Islet of Langerhans (tissue), 1 donor: Measurements from ENCODE around the gene TANC1.

ENCODE experiments used
- FAIRE-seq: peaks from one replicate; lab custom pipeline; 2011; peaks lifted over from hg19 to GRCh38; lab: Jason Lieb, UNC

TANC1 gene

GRCh38 chr2:159160954-159161353, 192.5 kb downstream of the TANC1 start:
- no peak for FAIRE-seq

DNA sequence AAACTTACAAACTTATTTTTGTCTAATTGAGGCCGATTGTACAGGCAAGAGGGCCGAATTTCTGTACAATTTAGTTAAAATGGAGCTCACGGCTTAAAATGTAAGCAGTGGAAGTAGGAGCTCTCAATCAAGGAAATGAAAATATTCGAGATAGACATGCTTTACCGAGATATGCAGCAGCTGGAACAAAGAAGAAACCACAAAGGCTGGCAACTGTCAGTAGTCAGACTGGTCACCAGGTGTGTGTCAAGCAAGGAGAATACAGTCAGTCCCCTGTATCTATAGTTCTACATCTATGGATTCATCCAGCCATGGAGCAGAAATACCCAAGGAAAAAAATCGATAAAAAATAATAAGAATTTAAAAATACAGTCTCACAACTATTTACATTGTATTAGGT, 195.5 kb downstream of the TANC1 start:
- FAIRE-seq: no peak

DNA sequence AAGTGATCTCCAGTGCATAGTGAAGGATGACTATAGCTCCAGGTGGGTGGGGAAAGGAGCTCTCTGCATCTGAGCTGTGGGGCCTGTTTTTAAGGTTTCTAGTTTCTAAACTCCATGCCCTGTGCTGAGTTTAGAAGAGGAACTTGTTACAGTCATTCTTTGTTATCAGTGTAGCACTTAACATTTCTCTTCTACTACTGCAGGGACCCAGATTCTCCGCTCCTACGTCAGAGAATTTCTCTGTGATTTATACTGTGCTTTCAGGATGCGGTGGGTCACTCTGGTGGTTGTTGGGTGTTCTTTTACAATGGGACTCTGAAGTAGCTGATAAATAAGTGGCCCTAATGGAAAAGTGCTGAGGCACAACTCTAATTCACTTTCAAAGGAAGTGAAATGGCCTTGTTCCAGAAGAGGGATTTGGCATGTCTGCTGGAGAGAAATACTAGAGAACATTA, 196.0 kb downstream of the TANC1 start:
- FAIRE-seq: no peak

DNA sequence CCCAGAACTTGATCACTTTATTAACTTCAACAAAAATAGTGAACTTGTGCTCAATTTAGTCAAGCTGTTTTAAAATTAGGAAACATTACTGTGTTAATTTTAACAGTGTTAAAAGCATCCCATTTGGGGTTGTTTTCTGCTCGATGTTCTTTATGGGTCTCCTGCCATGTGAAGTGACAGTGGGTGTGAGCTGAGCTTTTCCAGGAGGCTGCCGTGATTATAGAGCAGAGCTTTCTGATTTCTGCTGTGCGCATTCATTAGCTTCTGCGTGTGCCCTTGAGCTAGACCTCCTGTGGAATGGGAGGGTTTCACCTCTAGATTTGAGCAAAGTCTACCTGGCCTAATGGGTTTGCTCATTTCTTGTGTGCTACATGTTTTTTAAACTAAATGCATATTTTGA, 196.6 kb downstream of the TANC1 start:
- FAIRE-seq: no peak

DNA sequence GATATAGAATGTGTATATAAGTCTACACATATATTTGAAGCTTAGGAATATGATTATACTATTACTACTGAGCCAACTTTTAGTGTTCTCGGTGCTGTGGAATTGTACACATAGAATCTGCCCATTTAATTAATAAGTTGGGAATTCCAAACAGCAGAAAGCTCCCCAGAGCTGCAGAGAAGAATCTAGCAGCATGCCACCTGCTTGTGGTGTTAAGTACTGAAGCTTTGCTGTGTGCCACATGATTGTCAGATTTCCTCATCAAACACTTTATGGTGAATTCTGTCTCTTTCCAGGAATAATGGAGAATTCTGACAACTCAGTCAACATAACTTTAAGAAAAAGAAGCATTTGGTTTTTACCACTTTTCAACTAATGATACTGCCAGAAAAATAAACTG, 200.3 kb downstream of the TANC1 start:
- FAIRE-seq: no peak

DNA sequence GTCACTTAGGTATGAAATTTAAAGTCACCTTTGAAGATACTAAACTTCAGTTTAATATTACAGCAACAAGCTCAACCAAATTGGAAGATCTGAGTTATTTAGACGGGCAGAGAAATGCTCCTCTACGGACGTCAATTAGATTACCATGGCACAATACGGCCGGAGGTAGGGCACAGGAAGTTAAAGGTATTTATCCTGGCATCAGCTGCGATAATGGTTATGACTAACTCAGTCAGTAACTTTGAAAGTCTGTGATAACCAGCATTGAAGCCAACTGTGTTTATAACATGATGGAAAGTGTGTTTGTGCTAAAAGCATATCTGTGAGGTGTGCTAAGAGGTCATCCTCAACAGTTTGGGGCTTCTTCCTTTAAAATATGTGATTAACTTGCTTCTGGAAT, 200.7 kb downstream of the TANC1 start:
- no peak for FAIRE-seq

DNA sequence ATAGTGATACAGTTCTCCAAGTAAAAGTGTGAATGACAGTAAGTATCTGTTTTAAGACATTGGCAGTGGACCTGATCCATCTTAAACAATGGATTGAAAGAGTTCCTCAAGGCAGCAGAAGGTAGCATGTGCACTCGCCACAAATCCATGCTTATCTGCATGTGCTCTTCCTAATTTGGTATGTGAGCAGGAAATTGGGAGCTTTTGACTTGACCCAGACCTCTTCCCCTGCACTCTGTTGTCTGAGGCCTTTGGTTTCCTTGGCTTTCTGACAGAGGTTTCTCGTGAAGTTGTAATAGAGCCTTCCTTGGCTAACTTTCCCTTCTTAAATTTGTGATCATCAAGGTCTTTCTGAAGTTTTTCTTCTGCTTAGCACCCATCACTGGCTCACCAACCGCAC, 204.0 kb downstream of the TANC1 start:
- FAIRE-seq: no peak

DNA sequence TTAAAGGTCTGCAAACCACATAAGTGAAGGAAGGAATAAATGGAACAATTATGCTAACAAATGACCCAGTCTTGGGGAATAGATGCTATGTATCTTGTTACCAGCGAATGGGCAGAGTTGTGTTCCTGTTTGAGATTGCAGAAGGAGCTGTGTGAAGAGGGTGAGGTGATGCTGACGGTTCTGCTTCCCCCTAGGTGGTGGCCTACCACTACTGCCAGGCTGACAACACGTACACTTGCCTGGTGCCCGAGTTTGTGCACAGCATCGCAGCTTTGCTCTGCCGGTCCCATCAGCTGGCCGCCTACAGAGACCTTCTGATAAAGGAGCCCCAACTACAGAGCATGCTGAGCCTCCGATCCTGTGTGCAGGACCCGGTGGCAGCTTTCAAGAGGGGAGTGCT, 206.3 kb downstream of the TANC1 start:
- FAIRE-seq: no peak

- no peak for FAIRE-seq
These were observed 206.7 kb downstream of the TANC1 start for GRCh38 chr2:159175182-159175581.

GRCh38 chr2:159175927-159176326, 207.5 kb downstream of the TANC1 start:
- no peak for FAIRE-seq

DNA sequence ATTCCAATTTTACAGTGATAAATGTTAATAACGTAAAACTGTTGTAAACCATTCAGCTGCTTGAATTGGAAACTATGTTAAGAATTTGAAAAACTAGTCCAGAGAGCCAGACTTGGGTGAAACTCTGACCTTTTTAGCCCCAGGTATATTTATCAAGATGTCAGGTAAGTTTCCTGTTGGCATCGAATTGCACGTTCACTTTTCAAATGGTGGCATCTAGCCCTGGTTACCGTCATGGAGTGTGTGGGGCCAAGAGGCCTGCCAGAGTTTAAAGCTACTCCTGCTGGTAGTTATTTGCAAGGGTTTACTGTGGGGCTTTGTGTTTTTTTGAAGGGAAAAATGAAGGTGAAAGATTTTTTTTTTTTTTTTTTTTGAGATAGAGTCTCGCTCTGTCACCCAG, 208.1 kb downstream of the TANC1 start:
- FAIRE-seq: no peak

- no peak for FAIRE-seq
These were observed 208.9 kb downstream of the TANC1 start for GRCh38 chr2:159177357-159177756.

GRCh38 chr2:159177957-159178356, 209.5 kb downstream of the TANC1 start:
- FAIRE-seq: no peak

DNA sequence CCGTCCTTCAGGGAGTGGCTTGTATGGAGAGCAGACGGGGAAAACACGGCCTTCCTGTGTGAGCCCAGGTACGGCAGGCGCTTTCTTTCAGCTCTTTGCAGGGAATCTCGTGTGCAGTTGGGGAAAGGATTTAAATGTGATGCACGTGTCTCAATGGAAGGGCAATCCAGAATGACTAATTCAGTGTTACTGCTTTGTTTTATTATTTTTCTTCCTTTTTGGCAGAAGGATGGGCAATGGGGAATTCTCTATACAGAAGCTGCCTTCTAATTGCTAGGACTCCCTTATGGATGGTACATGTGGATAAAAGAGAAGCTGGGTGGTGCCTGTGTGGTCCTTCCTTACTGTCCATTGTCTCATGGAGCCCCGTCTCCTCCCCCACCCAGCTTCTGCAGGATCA, 210.7 kb downstream of the TANC1 start:
- no peak for FAIRE-seq

DNA sequence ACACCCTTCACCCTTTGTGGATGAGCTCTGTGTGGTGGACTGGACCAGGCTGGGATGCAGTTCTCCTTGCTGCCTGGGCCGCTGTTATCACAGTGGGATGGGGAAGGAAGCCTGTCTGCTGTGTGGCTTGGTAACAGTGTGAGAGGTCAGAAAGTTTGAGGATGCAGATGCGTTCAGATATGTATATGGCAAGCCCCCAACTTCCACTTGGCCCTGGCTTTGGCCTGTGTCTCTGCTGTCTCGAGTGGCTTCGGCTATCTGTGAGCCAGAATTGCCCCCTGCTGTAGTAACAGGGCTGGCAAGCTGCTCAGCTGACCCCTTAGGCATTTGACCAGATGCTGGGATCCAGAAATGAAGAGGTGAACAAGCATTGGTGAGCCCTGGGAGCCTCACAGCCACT, 211.3 kb downstream of the TANC1 start:
- FAIRE-seq: no peak

- no peak for FAIRE-seq
These were observed 214.9 kb downstream of the TANC1 start for GRCh38 chr2:159183346-159183745.

DNA sequence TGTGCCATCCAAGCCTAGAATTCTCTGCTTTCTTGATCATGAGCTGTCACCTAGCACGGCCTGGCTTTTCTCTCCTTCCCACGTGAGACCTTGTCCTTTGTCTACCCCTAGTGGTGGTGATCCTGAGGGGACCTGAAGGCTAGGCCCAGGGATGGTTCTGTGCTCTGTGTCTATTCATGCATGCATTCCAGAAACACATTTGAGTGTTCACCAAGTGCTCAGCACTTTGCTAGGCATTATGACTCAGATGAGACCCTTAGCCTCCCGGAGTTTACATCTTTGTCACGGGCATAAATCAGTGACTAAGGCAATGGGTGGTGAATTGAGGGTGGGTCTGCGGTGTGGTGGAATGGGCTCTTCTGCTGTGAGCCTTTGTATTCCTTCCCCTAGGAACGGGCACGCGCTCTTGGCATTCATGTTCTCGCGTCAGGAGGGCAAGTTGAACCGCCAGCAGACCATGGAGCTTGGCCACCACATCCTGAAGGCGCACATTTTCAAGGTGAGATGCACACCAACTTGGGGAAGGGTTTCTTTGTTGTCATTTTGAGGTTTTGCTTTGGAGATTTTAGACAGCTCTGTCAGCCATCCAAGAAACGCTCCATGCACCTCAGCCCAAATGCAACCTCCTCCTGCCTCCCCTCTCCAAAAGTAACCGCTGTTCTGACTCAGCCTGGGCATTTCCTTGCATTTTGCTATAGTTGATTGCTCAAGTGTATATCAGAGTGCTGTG, 217.1 kb downstream of the TANC1 start:
- FAIRE-seq: no peak

- FAIRE-seq: no peak
These were observed 218.0 kb downstream of the TANC1 start for GRCh38 chr2:159186462-159186861.

GRCh38 chr2:159187106-159187505, 218.7 kb downstream of the TANC1 start:
- no peak for FAIRE-seq

DNA sequence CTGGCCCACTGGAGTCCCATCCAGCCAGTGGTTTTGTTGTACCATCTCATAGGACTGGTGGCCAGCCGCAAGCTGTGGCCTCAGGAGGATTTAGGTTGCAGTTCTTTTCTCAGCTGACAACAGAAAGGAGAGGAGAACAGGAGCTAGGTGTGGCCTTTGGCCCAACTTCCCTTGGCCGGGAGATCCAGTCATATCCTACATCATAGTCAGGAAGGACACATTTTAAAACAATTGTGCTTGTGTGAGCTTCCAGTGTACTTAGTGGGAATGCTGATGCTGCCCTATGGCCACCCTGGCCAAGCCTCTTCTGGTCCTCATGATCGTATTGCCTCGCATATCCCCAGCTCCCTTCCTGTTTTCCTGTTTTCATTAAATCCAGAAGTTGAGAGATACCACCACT, 220.0 kb downstream of the TANC1 start:
- no peak for FAIRE-seq

DNA sequence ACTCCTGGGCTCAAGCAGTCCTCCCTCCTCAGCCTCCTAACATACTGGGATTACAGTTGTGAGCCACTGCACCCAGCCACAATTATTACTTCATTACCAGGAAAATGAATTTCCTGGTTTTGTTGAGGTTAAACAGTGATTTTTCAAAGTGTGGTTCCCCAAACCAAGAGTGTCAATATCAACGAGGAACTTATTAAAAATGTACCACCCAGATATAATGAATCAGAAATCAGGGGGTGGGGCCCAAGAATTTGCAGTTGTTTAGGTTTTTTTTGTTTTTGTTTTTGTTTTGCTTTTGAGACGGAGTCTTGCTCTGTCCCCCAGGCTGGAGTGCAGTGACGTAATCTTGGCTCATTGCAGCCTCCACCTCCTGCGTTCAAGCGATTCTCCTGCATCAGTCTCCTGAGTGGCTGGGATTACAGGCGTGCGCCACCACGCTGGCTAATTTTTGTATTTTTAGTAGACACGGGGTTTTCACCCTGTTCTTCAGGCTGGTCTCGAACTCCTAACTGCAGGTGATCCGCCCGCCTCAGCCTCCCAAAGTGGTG, 224.0 kb downstream of the TANC1 start:
- FAIRE-seq: no peak

DNA sequence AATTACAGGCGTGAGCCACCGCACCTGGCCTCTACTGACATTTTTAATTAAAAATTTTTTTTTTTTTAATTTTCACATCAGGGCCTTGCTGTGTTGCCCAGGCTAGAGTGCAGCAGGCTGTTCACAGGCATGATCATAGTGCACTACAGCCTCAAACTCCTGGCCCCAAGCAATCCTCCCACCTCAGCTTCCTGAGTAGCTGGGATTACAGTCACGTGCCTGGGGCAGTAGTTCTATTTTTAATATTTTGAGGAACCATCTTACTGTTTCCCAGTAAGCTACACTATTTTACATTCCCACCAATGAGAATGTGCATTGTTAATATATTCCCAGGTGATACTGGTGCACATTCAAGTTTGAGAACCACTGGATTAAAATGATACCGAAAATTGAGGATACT, 225.4 kb downstream of the TANC1 start:
- no peak for FAIRE-seq

DNA sequence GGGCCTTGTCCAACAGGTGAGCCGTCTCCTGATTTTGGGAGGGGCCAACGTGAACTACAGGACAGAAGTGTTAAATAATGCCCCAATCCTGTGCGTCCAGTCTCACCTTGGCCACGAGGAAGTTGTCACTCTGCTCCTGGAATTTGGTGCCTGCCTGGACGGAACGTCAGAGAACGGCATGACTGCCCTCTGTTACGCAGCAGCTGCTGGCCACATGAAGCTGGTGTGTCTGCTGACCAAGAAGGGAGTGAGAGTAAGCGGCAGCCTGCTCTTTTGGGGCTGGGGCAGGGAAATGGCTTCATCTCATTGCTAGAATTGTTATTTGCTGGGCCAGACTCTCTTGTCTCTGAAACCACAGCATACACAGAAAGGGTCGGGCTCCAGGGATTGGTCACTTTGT, 225.8 kb downstream of the TANC1 start:
- FAIRE-seq: no peak

DNA sequence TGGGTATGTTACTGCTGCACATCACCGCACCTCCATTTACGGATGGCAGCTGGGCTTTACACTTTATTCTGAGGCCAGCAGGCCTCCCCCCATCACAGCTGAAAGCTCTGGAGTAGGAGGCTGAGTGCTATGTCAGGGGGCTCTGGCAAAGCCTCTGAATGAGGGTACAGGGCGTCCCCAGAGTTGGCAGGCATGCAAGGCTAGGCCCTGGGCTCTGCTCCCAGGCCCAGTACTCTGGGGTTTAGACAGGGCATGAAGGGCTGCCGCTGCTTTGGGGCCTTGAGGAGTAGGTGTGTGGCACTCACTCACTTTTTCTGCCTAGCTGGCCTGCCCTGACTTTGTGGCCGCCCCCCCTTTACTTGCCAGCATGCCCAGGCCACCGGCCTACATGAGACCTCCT, 227.3 kb downstream of the TANC1 start:
- FAIRE-seq: no peak
